ENCODE results near the gene SSTR4. TPM values are rescaled to one million over a fixed set of nuclear protein-coding genes. Genes with fewer than 3 reads are reported as not detected.

The SSTR4 gene
- total RNA-seq, 4 donors from 2014 or later = not detected

- no peak for TF ChIP-seq CTCF (IDR thresholded peaks at IDR 0.05; ENCODE audit: low read depth)
These were observed 619 bp downstream of the SSTR4 start for GRCh38 chr20:23035731-23036130.

- no peak for TF ChIP-seq CTCF (IDR thresholded peaks at IDR 0.05; ENCODE audit: low read depth)
These were observed 1.3 kb downstream of the SSTR4 start for GRCh38 chr20:23036371-23036770.

- TF ChIP-seq CTCF (IDR thresholded peaks at IDR 0.05; ENCODE audit: low read depth) = no peak
These were observed 1.9 kb downstream of the SSTR4 start for GRCh38 chr20:23037017-23037481.

- TF ChIP-seq CTCF (IDR thresholded peaks at IDR 0.05; ENCODE audit: low read depth) = no peak
These were observed 4.2 kb downstream of the SSTR4 start for GRCh38 chr20:23039136-23039875.

- no peak for TF ChIP-seq CTCF (IDR thresholded peaks at IDR 0.05; ENCODE audit: low read depth)
These were observed 4.9 kb downstream of the SSTR4 start for GRCh38 chr20:23039885-23040508.

- no peak for TF ChIP-seq CTCF (IDR thresholded peaks at IDR 0.05; ENCODE audit: low read depth)
These were observed 7.2 kb downstream of the SSTR4 start for GRCh38 chr20:23042270-23042669.

- TF ChIP-seq CTCF (IDR thresholded peaks at IDR 0.05; ENCODE audit: low read depth) = no peak
These were observed 8.3 kb downstream of the SSTR4 start for GRCh38 chr20:23043376-23043775.

Data from subcutaneous adipose tissue (tissue), 4 donors.